Smooth muscle cell of the coronary artery (primary cell): Measurements from ENCODE around the gene HOXB3. TPM values are rescaled to one million over a fixed set of nuclear protein-coding genes. Genes with fewer than 3 reads are reported as not detected.

ENCODE experiments used
- total RNA-seq: library from RNA; depleted of rRNA; stranded (reverse); fragments of >200 nt; gene quantifications from 2 replicates; pipeline ENCODE4 v1.2.3, GENCODE V29; 2014; ENCODE audit warnings: low replicate concordance

Gene HOXB3
- total RNA-seq: 0.59 and 2.6 TPM in 2 replicates

GRCh38 chr17:48589831-48590606 is at the start of gene HOXB3:
TSS of gene HOXB3 (minus strand) at chr17:48590241. CDS start at chr17:48552474, 37,767 bp downstream.

GRCh38 chr17:48626245-48627117 is 36.4 kb upstream of the HOXB3 start, which contains the start of gene HOXB9:
TSS of gene HOXB9 (minus strand) at chr17:48626358. CDS start at chr17:48626269, 89 bp downstream.

GRCh38 chr17:48615047-48615962 is 25.3 kb upstream of the HOXB3 start, which contains the start of gene HOXB8:
TSS of gene HOXB8 (minus strand) at chr17:48615292. CDS start at chr17:48614704, 588 bp downstream.

GRCh38 chr17:48610282-48611211 is 20.5 kb upstream of the HOXB3 start, which contains the start of gene HOXB7:
TSS of gene HOXB7 (minus strand) at chr17:48611017. CDS start at chr17:48610918, 99 bp downstream.

GRCh38 chr17:48604770-48605329 is 14.8 kb upstream of the HOXB3 start, which contains the start of gene HOXB6:
TSS of gene HOXB6 (minus strand) at chr17:48604986. CDS start at chr17:48598150, 6,836 bp downstream.

GRCh38 chr17:48593126-48593829 is 3.2 kb upstream of the HOXB3 start, which contains the start of gene HOXB5:
TSS of gene HOXB5 (minus strand) at chr17:48593779. CDS start at chr17:48593682, 97 bp downstream.

GRCh38 chr17:48577946-48578615 is 12.0 kb downstream of the HOXB3 start, which contains the start of gene HOXB4:
TSS of gene HOXB4 (minus strand) at chr17:48578350. CDS start at chr17:48578319, 31 bp downstream.

GRCh38 chr17:48545022-48545375 is 45.0 kb downstream of the HOXB3 start, which contains the start of gene HOXB2:
TSS of gene HOXB2 (minus strand) at chr17:48545109. CDS start at chr17:48544911, 198 bp downstream.

GRCh38 chr17:48530887-48531272 is 59.2 kb downstream of the HOXB3 start, which contains the start of gene HOXB1:
TSS of gene HOXB1 (minus strand) at chr17:48531011. CDS start at chr17:48530904, 107 bp downstream.

Other genes with a start within 250 kb of the HOXB3 start
- not detected in 2 replicates for gene SKAP1, start 160.0 kb downstream of the HOXB3 start, total RNA-seq
- gene HOXB1, start 59.2 kb downstream of the HOXB3 start, total RNA-seq: not detected in 2 replicates
- 0.47 and 3.8 TPM in 2 replicates for gene HOXB2, start 45.1 kb downstream of the HOXB3 start, total RNA-seq
- 0.35 and 0.90 TPM in 2 replicates for gene HOXB4, start 11.9 kb downstream of the HOXB3 start, total RNA-seq
- gene HOXB5, start 3.5 kb upstream of the HOXB3 start, total RNA-seq: not detected in 2 replicates
- 0.08 and 0.12 TPM in 2 replicates for gene HOXB6, start 14.7 kb upstream of the HOXB3 start, total RNA-seq
- gene HOXB7, start 20.8 kb upstream of the HOXB3 start, total RNA-seq: 0.30 TPM in 1 of 2 replicates, not detected in the other
- gene HOXB8, start 25.1 kb upstream of the HOXB3 start, total RNA-seq: not detected in 2 replicates
- gene HOXB9, start 36.1 kb upstream of the HOXB3 start, total RNA-seq: not detected in 2 replicates
- not detected in 2 replicates for gene PRAC1, start 132.3 kb upstream of the HOXB3 start, total RNA-seq
- gene PRAC2, start 132.9 kb upstream of the HOXB3 start, total RNA-seq: not detected in 2 replicates
- gene HOXB13, start 138.5 kb upstream of the HOXB3 start, total RNA-seq: not detected in 2 replicates
- gene TTLL6, start 227.0 kb upstream of the HOXB3 start, total RNA-seq: not detected in 2 replicates
- 29.3 and 66.0 TPM in 2 replicates for gene CALCOCO2, start 240.8 kb upstream of the HOXB3 start, total RNA-seq